K562 (cell line): Measurements from ENCODE around the gene ANKZF1. TPM values are rescaled to one million over a fixed set of nuclear protein-coding genes. Genes with fewer than 3 reads are reported as not detected.

ENCODE experiments used
- ATAC-seq: fragments of 200-7000 bp; cut with Tn5 transposase; 3 replicates; pipeline ENCODE4 v1.9.1; 2020; ENCODE audit warnings: moderate library complexity
- BruUV-seq: library from RNA; stranded (reverse); fragments of 400-500 nt; replicated peaks from 2 replicates; lab custom pipeline; 2021; lab: Mats Ljungman, UMichigan
- CTCF ChIA-PET: fragments of 300-600 bp; formaldehyde crosslinking; extraction: SDS; loops from one replicate; lab custom pipeline; 2021; ENCODE audit warnings: low intra/inter-chr PET ratio; lab: Yijun Ruan, JAX
- POLR2A ChIA-PET: fragments of 300-600, 350-650 bp; sonication (Branson Sonifier 250); formaldehyde crosslinking; extraction: SDS; loops from one replicate; lab custom pipeline; 2021; ENCODE audit warnings: antibody characterized with exemption, inconsistent platforms; lab: Yijun Ruan, JAX
- DNase-seq, 4 experiments: peaks; one replicate each; pipeline versions ENCODE4 v3.0.0 to v3.0.0-alpha.2; 2011 to 2018; ENCODE audit warnings: low spot score in 3 of 4, mixed read lengths in 3 of 4; ENCODE audit errors: extremely low read depth in 1 of 4
- FAIRE-seq: peaks from 2 replicates; lab custom pipeline; 2011; peaks lifted over from hg19 to GRCh38; lab: Jason Lieb, UNC
- H2AFZ ChIP-seq: 2 replicates; pipeline ENCODE4 v1.6.0; 2011; ENCODE audit warnings: low read depth, low read length, control low read depth, inconsistent platforms
- H3K27ac ChIP-seq: fragments of 200-600 bp; 3 replicates; pipeline ENCODE4 v1.8.0; 2011; ENCODE audit warnings: low read depth, mild to moderate bottlenecking, control low read depth, inconsistent platforms, low read length, moderate library complexity, mixed read lengths; ENCODE audit errors: extremely low read depth
- H3K27me3 ChIP-seq, 2 experiments: fragments of 300-600 bp in 1 of 2; 2 replicates in 1 of 2; 3 replicates in 1 of 2; pipeline versions ENCODE4 v1.6.0 to v1.8.0; 2011; ENCODE audit warnings: inconsistent platforms in 2 of 2, low read length in 2 of 2, mild to moderate bottlenecking in 1 of 2, mixed read lengths in 1 of 2, moderate library complexity in 1 of 2; ENCODE audit not compliant: control insufficient read depth in 2 of 2, insufficient read depth in 2 of 2
- H3K36me3 ChIP-seq: fragments of 300-600 bp; 3 replicates; pipeline ENCODE4 v1.8.0; 2011; ENCODE audit warnings: mild to moderate bottlenecking, low read length, inconsistent platforms; ENCODE audit not compliant: control insufficient read depth, insufficient read depth
- H3K4me1 ChIP-seq, 2 experiments: fragments of 200-600 bp in 1 of 2; replicated peaks in 1 of 2; 2 replicates in 1 of 2; 3 replicates in 1 of 2; pipeline versions ENCODE4 v1.5.1 to v1.8.0; 2011; ENCODE audit warnings: inconsistent platforms in 2 of 2, low read length in 2 of 2, mild to moderate bottlenecking in 1 of 2, mixed read lengths in 1 of 2, moderate library complexity in 1 of 2; ENCODE audit not compliant: control insufficient read depth in 2 of 2, insufficient read depth in 2 of 2
- H3K4me2 ChIP-seq: 2 replicates; pipeline ENCODE4 v1.6.1; 2011; ENCODE audit warnings: low read length, control low read depth, inconsistent platforms, mixed read lengths; ENCODE audit not compliant: insufficient read depth
- H3K4me3 ChIP-seq: fragments of 200-600 bp; sonication (generic), shearing (Covaris generic); 2 replicates; pipeline ENCODE4 v1.5.1; 2016; ENCODE audit warnings: control low read depth, inconsistent platforms
- H3K79me2 ChIP-seq: fragments of 200-600 bp; 3 replicates; pipeline ENCODE4 v1.8.0; 2011; ENCODE audit warnings: low read length, inconsistent platforms; ENCODE audit not compliant: control insufficient read depth, insufficient read depth
- H3K9ac ChIP-seq, 2 experiments: 2 replicates each; pipeline versions ENCODE4 v1.6.0 to v1.6.1; 2011; ENCODE audit warnings: low read depth in 2 of 2, low read length in 2 of 2, control low read depth in 1 of 2, inconsistent platforms in 1 of 2, mild to moderate bottlenecking in 1 of 2, mixed read lengths in 1 of 2; ENCODE audit not compliant: insufficient read depth in 1 of 2
- H3K9me1 ChIP-seq: one replicate; pipeline ENCODE4 v1.6.0; 2011; ENCODE audit warnings: inconsistent platforms, mild to moderate bottlenecking, low read length, moderate library complexity; ENCODE audit not compliant: control insufficient read depth, insufficient read depth
- H3K9me3 ChIP-seq: replicated peaks from 2 replicates; pipeline ENCODE4 v1.5.1; 2011; ENCODE audit warnings: low read depth, low read length, inconsistent platforms; ENCODE audit not compliant: control insufficient read depth, insufficient read depth
- H4K20me1 ChIP-seq: replicated peaks from 2 replicates; pipeline ENCODE4 v1.6.1; 2011; ENCODE audit warnings: low read length, inconsistent platforms, mixed read lengths; ENCODE audit not compliant: control insufficient read depth, insufficient read depth
- NR1H2 ChIP-seq: sonication (generic); formaldehyde crosslinking; IDR thresholded peaks from 2 replicates; pipeline ENCODE4 v1.4.0; 2020; ENCODE audit warnings: mild to moderate bottlenecking, missing genetic modification reagents
- POLR3A ChIP-seq: IDR thresholded peaks from 2 replicates; pipeline ENCODE4 v1.6.1; 2011; ENCODE audit warnings: borderline replicate concordance, mild to moderate bottlenecking, moderate library complexity; ENCODE audit not compliant: insufficient read length, insufficient read depth; ENCODE audit errors: extremely low read depth
- ZNF347 ChIP-seq: fragments of 450-650 bp; formaldehyde crosslinking; IDR thresholded peaks from 2 replicates; pipeline ENCODE4 v1.4.0; 2020; ENCODE audit warnings: low read depth, mild to moderate bottlenecking, moderate library complexity
- WGBS: fragments of 100-300 bp; shearing (Covaris generic); methylation state at CpG from one replicate; pipeline ENCODE4 v1.1.6; 2016; ENCODE audit warnings: low coverage, mixed read lengths; ENCODE audit not compliant: insufficient coverage; ENCODE audit errors: missing lambda C conversion rate; 5-methylcytosine and 5-hydroxymethylcytosine counted together
- in situ Hi-C: fragments of 300-500 bp; cut with MboI; formaldehyde crosslinking; loops from 4 replicates; pipeline ENCODE4 v1.15.0; 2018; ENCODE audit warnings: inconsistent platforms, mixed read lengths
- intact Hi-C: fragments of 100-400 bp; cut with micrococcal nuclease; formaldehyde crosslinking; loops from 2 replicates; pipeline ENCODE4 v1.14.2; 2022
- polyA plus RNA-seq, 8 experiments: library from polyadenylated mRNA; depleted of rRNA in 4 of 8; stranded (reverse) in 5 of 8; unstranded in 3 of 8; fragments of >200 nt; fragmentation: Nextera tagmentation in 2 of 8; fragmentation: Illumina TruSeq in 1 of 8; extraction: Ambion mirVana in 2 of 8; extraction: Trizol in 1 of 8; gene quantifications; 2 replicates each; pipeline versions ENCODE4 v1.2.1 to v1.2.3, GENCODE V29; 2011 to 2014; ENCODE audit warnings: inconsistent platforms in 1 of 8, missing spikeins in 1 of 8
- total RNA-seq, 7 experiments: library from RNA; depleted of rRNA in 6 of 7; stranded (reverse); fragments of >200 nt in 6 of 7; fragmentation: Illumina TruSeq in 2 of 7; extraction: Trizol in 2 of 7; gene quantifications; 2 replicates each; pipeline versions ENCODE4 v1.2.1 to v1.2.3, GENCODE V29; 2011 to 2021; ENCODE audit warnings: low replicate concordance in 1 of 7
- TF ChIP-seq, protein P1 (sequence below): fragments of 450-650 bp; IDR thresholded peaks from 2 replicates; pipeline ENCODE4 v1.6.1; 2016; ENCODE audit warnings: borderline replicate concordance
- TF ChIP-seq, protein P2 (sequence below): sonication (generic); formaldehyde crosslinking; IDR thresholded peaks from 2 replicates; pipeline ENCODE4 v1.9.0; 2022; ENCODE audit warnings: mild to moderate bottlenecking, missing genetic modification reagents

ANKZF1 gene
- total and polyA plus RNA-seq, 9 of the 15 experiments (the other 6 are each of a cell fraction or from before 2014, with no cell fraction given): 3.1 to 60.6 (median 31.0) TPM

GRCh38 chr2:219280651-219281050 is 51.0 kb downstream of the ANKZF1 start:
- Histone ChIP-seq H3K4me2 (peak overlapping the region; percentile 90; the same call in 1 of the 2 replicates), H3K79me2 (no peaks in the 10 kb centered on the region), H3K4me1 (peaks cover 44 to 67% of the 10 kb centered on the region in 2 experiments), H2AFZ (peak overlapping the region; percentile 91; the same call in 1 of the 2 replicates), H3K27me3 (no peaks in the 10 kb centered on the region), H3K27ac (peak overlapping the region; percentile 2; the same call in 1 of the 3 replicates), H3K9me3 (no peaks in the 10 kb centered on the region), H3K9me1 (peaks cover 5% of the 10 kb centered on the region), H4K20me1 (no peaks in the 10 kb centered on the region), H3K36me3 (no peaks in the 10 kb centered on the region), H3K9ac (peak overlapping the region; percentile 11 to 48; a peak in 3 of 4 replicates), H3K4me3 (no peak overlapping the region)
- no peak for DNase-seq
- WGBS: 71% methylated on average over 4 of the region's 4 CpGs
- intact Hi-C loops: no loop called here
- TF ChIP-seq, protein P1, sequence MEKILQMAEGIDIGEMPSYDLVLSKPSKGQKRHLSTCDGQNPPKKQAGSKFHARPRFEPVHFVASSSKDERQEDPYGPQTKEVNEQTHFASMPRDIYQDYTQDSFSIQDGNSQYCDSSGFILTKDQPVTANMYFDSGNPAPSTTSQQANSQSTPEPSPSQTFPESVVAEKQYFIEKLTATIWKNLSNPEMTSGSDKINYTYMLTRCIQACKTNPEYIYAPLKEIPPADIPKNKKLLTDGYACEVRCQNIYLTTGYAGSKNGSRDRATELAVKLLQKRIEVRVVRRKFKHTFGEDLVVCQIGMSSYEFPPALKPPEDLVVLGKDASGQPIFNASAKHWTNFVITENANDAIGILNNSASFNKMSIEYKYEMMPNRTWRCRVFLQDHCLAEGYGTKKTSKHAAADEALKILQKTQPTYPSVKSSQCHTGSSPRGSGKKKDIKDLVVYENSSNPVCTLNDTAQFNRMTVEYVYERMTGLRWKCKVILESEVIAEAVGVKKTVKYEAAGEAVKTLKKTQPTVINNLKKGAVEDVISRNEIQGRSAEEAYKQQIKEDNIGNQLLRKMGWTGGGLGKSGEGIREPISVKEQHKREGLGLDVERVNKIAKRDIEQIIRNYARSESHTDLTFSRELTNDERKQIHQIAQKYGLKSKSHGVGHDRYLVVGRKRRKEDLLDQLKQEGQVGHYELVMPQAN: no peak
- TF ChIP-seq NR1H2: no peak
- TF ChIP-seq POLR3A: no peak
- no peak for TF ChIP-seq ZNF347 (CRISPR knock-in tag)
- TF ChIP-seq, protein P2, sequence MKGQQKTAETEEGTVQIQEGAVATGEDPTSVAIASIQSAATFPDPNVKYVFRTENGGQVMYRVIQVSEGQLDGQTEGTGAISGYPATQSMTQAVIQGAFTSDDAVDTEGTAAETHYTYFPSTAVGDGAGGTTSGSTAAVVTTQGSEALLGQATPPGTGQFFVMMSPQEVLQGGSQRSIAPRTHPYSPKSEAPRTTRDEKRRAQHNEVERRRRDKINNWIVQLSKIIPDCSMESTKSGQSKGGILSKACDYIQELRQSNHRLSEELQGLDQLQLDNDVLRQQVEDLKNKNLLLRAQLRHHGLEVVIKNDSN (CRISPR knock-in tag): 0 out of 2 replicates have a peak, but pooled peaks have one; percentile 13
- FAIRE-seq: no peak
- in situ Hi-C loops: no loop called here
- ChIA-PET POLR2A (interaction anchor here (0.7 to 1.3 kb wide), 4 partner anchors 10 to 36 kb away, joined by 3 to 7 read pairs (median 4); partner anchors contain the start of genes GLB1L, STK16 and TUBA4A), CTCF (interaction anchor here (4.3 kb wide), 1 partner anchor 15 kb away, joined by 28 read pairs; no protein-coding TSS in a partner anchor)
- no peak for ATAC-seq
- BruUV-seq: no TSS peak
